SU-DHL-6 (cell line): ENCODE results near the gene PILRA.
"Not testable (repeated sequence)": the region's sequence is repeated elsewhere in the genome, so short reads cannot be mapped to it uniquely, and the experiment has no call there.

Source experiments
- H2AFZ ChIP-seq: fragments of 200-600 bp; sonication (generic); 2 replicates; pipeline ENCODE4 v1.6.1; 2014; ENCODE audit warnings: low read depth, mild to moderate bottlenecking, moderate library complexity, mixed read lengths, antibody characterized with exemption, low read length; ENCODE audit not compliant: severe bottlenecking
- H3F3A ChIP-seq: fragments of 200-600 bp; shearing (Covaris generic); 2 replicates; pipeline ENCODE4 v1.6.0; 2016; ENCODE audit warnings: antibody characterized with exemption, mild to moderate bottlenecking; ENCODE audit not compliant: insufficient read depth
- H3K27ac ChIP-seq: fragments of 200-600 bp; sonication (generic); 2 replicates; pipeline ENCODE4 v1.5.1; 2016; ENCODE audit warnings: low read depth, mild to moderate bottlenecking, low read length, moderate library complexity, mixed read lengths
- H3K27me3 ChIP-seq: fragments of 200-600 bp; sonication (generic), shearing (Covaris generic); 2 replicates; pipeline ENCODE4 v1.6.0; 2014; ENCODE audit warnings: mild to moderate bottlenecking, low read length
- H3K36me3 ChIP-seq: fragments of 200-600 bp; sonication (generic); 2 replicates; pipeline ENCODE4 v1.6.1; 2014; ENCODE audit warnings: mild to moderate bottlenecking, low read length, mixed read lengths
- H3K4me2 ChIP-seq: fragments of 300-600, 200-600 bp; shearing (Covaris generic), sonication (generic); 2 replicates; pipeline ENCODE4 v1.6.0; 2014; ENCODE audit warnings: low read length, low read depth, mild to moderate bottlenecking; ENCODE audit not compliant: poor library complexity, severe bottlenecking
- H3K4me3 ChIP-seq: fragments of 200-600 bp; sonication (generic); 2 replicates; pipeline ENCODE4 v1.5.1; 2014; ENCODE audit warnings: antibody characterized with exemption, low read length, mild to moderate bottlenecking, mixed read lengths; ENCODE audit not compliant: insufficient read depth, poor library complexity, severe bottlenecking
- H3K79me2 ChIP-seq: fragments of 200-600 bp; sonication (generic); 2 replicates; pipeline ENCODE4 v1.6.1; 2014; ENCODE audit warnings: mild to moderate bottlenecking, low read length, moderate library complexity; ENCODE audit not compliant: insufficient read depth
- H3K9ac ChIP-seq: fragments of 200-600 bp; sonication (generic); 2 replicates; pipeline ENCODE4 v1.7.0; 2014; ENCODE audit warnings: mild to moderate bottlenecking, low read length
- H3K9me2 ChIP-seq: fragments of 200-600 bp; sonication (generic); replicated peaks from 2 replicates; pipeline ENCODE4 v1.6.1; 2014; ENCODE audit warnings: low read length; ENCODE audit not compliant: insufficient read depth
- H3K9me3 ChIP-seq: fragments of 200-600 bp; sonication (generic); 2 replicates; pipeline ENCODE4 v1.6.1; 2014; ENCODE audit warnings: low read length, mixed read lengths; ENCODE audit not compliant: insufficient read depth
- H4K20me1 ChIP-seq: fragments of 200-600 bp; sonication (generic); 2 replicates; pipeline ENCODE4 v1.6.1; 2014; ENCODE audit warnings: low read depth, mild to moderate bottlenecking, antibody characterized with exemption, low read length, moderate library complexity, mixed read lengths
- EZH2phosphoT487 ChIP-seq: fragments of 200-600 bp; sonication (generic), shearing (Covaris generic); conservative IDR thresholded peaks from 2 replicates; pipeline ENCODE4 v1.6.1; 2018; ENCODE audit warnings: mild to moderate bottlenecking, antibody characterized with exemption, low read length, moderate library complexity, mixed read lengths
- TF ChIP-seq, protein P1 (sequence below): fragments of 200-600 bp; sonication (generic); IDR thresholded peaks from one replicate; pipeline ENCODE4 v1.5.1; 2017; ENCODE audit warnings: antibody characterized with exemption, mild to moderate bottlenecking, low read length, moderate library complexity; ENCODE audit not compliant: insufficient read depth, poor library complexity, severe bottlenecking

The PILRA gene

DNA sequence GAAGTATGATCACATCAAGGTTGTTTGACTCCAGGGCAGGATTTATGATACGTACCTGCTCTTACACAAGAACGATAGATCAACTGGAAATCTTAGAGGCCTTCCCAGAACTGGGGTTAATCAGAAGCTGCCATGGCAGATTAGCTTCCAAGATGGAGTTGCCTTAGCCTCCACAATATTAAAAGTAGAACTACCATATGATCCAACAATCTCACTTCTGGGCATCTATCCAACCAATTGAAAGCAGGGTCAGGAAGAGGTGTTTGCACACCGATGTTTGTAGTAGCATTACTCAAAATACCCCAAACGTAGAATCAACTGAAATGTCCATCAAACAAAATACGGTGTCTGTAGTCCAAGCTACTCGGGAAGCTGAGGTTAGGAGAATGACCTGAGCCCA, 8.8 kb upstream of the PILRA start:
- no peak overlapping the region for H3K9ac ChIP-seq
- H3K27me3 ChIP-seq, result no peaks in the 10 kb centered on the region
- H3K9me2 ChIP-seq, result no peaks in the 10 kb centered on the region
- no peak overlapping the region for H3K4me2 ChIP-seq
- H3K36me3 ChIP-seq, result peaks cover 22% of the 10 kb centered on the region; the same call in 1 of the 2 replicates
- H4K20me1 ChIP-seq, result no peaks in the 10 kb centered on the region
- no peaks in the 10 kb centered on the region for H3K9me3 ChIP-seq
- H2AFZ ChIP-seq, result no peak overlapping the region
- no peak overlapping the region for H3K4me3 ChIP-seq
- peaks cover 52% of the 10 kb centered on the region for H3F3A ChIP-seq
- TF ChIP-seq, protein P1, sequence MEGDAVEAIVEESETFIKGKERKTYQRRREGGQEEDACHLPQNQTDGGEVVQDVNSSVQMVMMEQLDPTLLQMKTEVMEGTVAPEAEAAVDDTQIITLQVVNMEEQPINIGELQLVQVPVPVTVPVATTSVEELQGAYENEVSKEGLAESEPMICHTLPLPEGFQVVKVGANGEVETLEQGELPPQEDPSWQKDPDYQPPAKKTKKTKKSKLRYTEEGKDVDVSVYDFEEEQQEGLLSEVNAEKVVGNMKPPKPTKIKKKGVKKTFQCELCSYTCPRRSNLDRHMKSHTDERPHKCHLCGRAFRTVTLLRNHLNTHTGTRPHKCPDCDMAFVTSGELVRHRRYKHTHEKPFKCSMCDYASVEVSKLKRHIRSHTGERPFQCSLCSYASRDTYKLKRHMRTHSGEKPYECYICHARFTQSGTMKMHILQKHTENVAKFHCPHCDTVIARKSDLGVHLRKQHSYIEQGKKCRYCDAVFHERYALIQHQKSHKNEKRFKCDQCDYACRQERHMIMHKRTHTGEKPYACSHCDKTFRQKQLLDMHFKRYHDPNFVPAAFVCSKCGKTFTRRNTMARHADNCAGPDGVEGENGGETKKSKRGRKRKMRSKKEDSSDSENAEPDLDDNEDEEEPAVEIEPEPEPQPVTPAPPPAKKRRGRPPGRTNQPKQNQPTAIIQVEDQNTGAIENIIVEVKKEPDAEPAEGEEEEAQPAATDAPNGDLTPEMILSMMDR, result no peak
- no peak for TF ChIP-seq EZH2phosphoT487
- H3K79me2 ChIP-seq, result no peaks in the 10 kb centered on the region
- H3K27ac ChIP-seq, result no peak overlapping the region

DNA sequence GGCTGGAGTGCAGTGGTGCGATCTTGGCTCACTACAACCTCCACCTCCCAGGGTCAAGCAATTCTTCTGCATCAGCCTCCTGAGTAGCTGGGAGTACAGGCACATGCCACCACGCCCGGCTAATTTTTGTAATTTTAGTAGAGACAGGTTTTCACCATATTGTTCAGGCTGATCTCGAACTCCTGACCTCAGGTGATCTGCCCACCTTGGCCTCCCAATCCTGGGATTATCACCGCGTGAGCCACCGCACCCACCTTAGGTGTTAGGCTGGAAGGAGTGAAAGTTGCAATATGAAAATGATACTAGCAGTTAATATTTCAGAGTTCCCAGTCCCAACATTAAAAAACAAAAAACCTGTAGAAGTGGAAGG, 7.3 kb upstream of the PILRA start:
- not testable (repeated sequence) for H2AFZ ChIP-seq
- H3F3A ChIP-seq, result peaks cover 56% of the 10 kb centered on the region
- H3K9ac ChIP-seq, result peak overlapping the region; percentile 11; the same call in 1 of the 2 replicates

DNA sequence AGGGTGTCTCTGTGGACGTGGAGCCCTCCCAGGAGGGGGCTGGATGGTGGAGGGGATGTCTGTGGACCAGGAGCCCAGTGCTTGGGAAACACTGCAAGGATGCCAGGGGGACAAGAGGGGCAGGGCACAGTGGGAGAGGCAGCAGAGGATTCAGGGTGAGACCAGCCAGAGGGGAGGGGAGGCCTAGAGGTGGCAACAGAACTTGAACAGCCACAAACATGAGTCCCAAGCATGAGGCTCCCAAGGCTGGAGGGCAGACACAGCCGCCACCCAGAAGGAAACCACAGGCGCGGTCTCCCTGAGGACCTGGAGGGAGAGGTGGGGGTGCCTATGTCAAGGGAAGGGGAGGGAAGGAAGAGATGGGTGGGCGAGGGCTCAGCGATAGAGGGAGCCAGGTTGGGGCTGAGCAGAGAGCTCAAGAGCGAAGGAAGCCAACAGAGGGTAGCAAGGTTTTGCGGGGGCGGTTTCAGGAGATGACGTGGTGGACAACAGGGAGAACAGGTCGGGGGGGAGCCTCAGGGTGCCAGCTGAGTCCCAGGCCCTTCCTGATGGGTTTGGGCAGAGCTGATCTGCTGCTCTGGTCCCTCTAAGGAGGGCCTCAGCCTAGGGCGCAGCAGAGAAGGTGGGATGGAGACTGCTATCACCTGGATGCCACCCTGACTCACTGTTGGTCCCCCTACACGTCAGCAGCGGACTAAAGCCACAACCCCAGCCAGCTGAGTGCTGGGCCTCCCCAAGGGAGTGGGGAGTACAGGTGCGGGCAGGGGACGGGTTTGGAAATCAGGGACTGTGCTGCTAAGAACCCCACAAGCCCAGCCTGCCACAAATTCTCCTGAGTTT, 6.7 kb upstream of the PILRA start:
- Histone ChIP-seq H3K27me3 (no peaks in the 10 kb centered on the region), H4K20me1 (no peaks in the 10 kb centered on the region), H3K4me2 (peak overlapping the region; percentile 3), H3K79me2 (no peaks in the 10 kb centered on the region), H3K9me3 (no peaks in the 10 kb centered on the region), H2AFZ (no peak overlapping the region), H3K9ac (peak overlapping the region; percentile 11; the same call in 1 of the 2 replicates), H3K27ac (peak overlapping the region; percentile 87), H3F3A (peaks cover 59% of the 10 kb centered on the region), H3K36me3 (peaks cover 17% of the 10 kb centered on the region; the same call in 1 of the 2 replicates), H3K4me3 (no peak overlapping the region), H3K9me2 (no peaks in the 10 kb centered on the region)
- TF ChIP-seq, protein P1, result no peak
- no peak for TF ChIP-seq EZH2phosphoT487

More for the DNA sequence above, 7.3 kb upstream of the PILRA start:
- H3K79me2 ChIP-seq, H4K20me1 ChIP-seq, H3K9me3 ChIP-seq, H3K9me2 ChIP-seq, H3K4me3 ChIP-seq, H3K27me3 ChIP-seq: not testable (repeated sequence)
- Histone ChIP-seq H3K4me2 (peak overlapping the region; percentile 3), H3K27ac (peak overlapping the region; percentile 87), H3K36me3 (peaks cover 19% of the 10 kb centered on the region; the same call in 1 of the 2 replicates)

DNA sequence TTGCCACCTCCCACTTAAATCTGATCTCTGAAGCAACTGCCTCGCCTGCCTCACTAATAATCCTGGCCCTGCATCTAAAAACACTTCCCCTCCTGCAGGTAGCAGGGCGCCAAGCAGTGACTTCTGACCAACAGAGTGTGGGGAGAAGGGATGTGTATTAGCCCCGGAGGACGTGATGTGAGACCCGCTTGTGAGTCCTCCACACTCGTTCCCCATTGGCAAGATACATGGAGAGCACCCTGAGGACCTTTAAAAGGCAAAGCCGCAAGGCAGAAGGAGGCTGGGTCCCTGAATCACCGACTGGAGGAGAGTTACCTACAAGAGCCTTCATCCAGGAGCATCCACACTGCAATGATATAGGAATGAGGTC, 6.1 kb upstream of the PILRA start:
- no peaks in the 10 kb centered on the region for H4K20me1 ChIP-seq
- no peak overlapping the region for H2AFZ ChIP-seq
- peak overlapping the region; percentile 87 for H3K27ac ChIP-seq
- no peak overlapping the region for H3K4me2 ChIP-seq
- H3K4me3 ChIP-seq, result no peak overlapping the region
- no peaks in the 10 kb centered on the region for H3K9me3 ChIP-seq
- no peak for TF ChIP-seq EZH2phosphoT487
- TF ChIP-seq, protein P1, result no peak
- peaks cover 56% of the 10 kb centered on the region for H3F3A ChIP-seq
- 0 out of 2 replicates have a peak overlapping the region, but pooled peaks have one; percentile 11 for H3K9ac ChIP-seq
- no peaks in the 10 kb centered on the region for H3K27me3 ChIP-seq
- H3K79me2 ChIP-seq, result no peaks in the 10 kb centered on the region
- peaks cover 11% of the 10 kb centered on the region; the same call in 1 of the 2 replicates for H3K36me3 ChIP-seq
- H3K9me2 ChIP-seq, result no peaks in the 10 kb centered on the region
